H1 (cell line): ENCODE results near the gene SSTR3. TPM values are rescaled to one million over a fixed set of nuclear protein-coding genes. Genes with fewer than 3 reads are reported as not detected.

ENCODE experiments used
- BRCA1 ChIP-seq: IDR thresholded peaks from 2 replicates; pipeline ENCODE4 v1.6.1; 2012; ENCODE audit warnings: low read depth, low read length, improper control_type of control experiment
- GABPA ChIP-seq: IDR thresholded peaks from 2 replicates; pipeline ENCODE4 v1.6.1; 2011; ENCODE audit warnings: mild to moderate bottlenecking, low read length, moderate library complexity, borderline replicate concordance; ENCODE audit not compliant: insufficient read depth
- JUND ChIP-seq: IDR thresholded peaks from 2 replicates; pipeline ENCODE4 v1.6.1; 2011; ENCODE audit warnings: mild to moderate bottlenecking, improper control_type of control experiment, low read length
- PHF8 ChIP-seq: fragments of 200-600 bp; sonication (generic); conservative IDR thresholded peaks from 2 replicates; pipeline ENCODE4 v1.7.1; 2012; ENCODE audit warnings: low read depth, mild to moderate bottlenecking, inconsistent platforms, low read length, moderate library complexity
- polyA plus RNA-seq, 7 experiments: library from polyadenylated mRNA; depleted of rRNA in 3 of 7; stranded (reverse) in 5 of 7; unstranded in 2 of 7; fragments of >200 nt in 5 of 7; fragments of 200-250 nt in 2 of 7; gene quantifications; 1 replicate in 5 of 7; 2 replicates in 1 of 7; 4 replicates in 1 of 7; pipeline versions ENCODE4 v1.2.1 to v1.2.3, GENCODE V29; 2011 to 2013; ENCODE audit warnings: missing spikeins in 2 of 7, mixed read lengths in 2 of 7
- total RNA-seq: library from RNA; stranded (reverse); fragmentation: NEBNext Ultra II Directional; extraction: Animal tissue kit (Norgen Biotek cat#: 25700); gene quantifications from 2 replicates; pipeline ENCODE4 v1.2.1, GENCODE V29; 2021

Gene SSTR3
- total and polyA plus RNA-seq, 2 of the 8 experiments (the other 6 are each of a cell fraction or from before 2014, with no cell fraction given): 0.22 to 0.77 TPM

GRCh38 chr22:37180531-37181231 is 31.6 kb downstream of the SSTR3 start (continued):
- TF ChIP-seq PHF8 (no peak), JUND (no peak), GABPA (no peak), BRCA1 (no peak)
